ENCODE results near the gene ATP2C2. TPM values are rescaled to one million over a fixed set of nuclear protein-coding genes. Genes with fewer than 3 reads are reported as not detected.

Gene ATP2C2
- total and polyA plus RNA-seq, 9 of the 15 experiments (the other 6 are each of a cell fraction or from before 2014, with no cell fraction given): 0.75 TPM; not detected in 8

DNA sequence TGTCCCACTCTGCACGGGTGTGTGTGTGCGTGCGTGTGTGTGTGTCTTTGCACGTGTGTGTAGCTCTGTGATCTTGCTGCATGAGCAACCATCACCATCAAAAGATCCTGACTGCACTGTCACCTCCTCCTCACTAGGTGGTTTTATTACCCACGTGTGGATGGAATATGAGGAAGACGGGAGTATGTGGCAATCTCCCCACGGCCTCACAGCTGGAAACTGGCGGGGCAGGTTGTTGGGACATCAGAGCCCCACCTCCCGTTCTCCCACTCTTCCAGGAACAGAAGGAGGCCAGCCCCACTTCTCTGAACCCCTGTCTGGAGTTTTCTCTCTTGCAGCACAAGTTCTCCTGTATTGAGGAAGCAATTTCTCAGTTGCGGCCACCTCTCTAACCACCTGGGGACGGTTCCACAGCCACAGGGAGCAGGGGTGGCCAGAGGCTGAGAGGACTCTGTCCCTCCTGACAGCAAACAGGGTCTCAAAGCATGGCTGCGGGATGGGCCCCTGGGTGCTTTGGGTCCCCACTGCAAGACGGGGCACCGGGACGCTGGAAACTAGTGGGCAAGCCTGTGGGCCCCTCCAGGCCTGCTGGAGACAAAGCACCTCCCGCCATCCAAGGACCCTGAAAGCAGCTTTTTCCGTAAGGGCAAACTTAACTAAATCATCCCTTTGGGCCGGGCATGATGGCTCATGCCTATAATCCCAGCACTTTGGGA, 27.9 kb upstream of the ATP2C2 start:
- no peak for ATAC-seq
- no peak for TF ChIP-seq ZBTB8A (IDR thresholded peaks at IDR 0.05; ENCODE audit: partially characterized antibody)
- TF ChIP-seq SMARCA5 (IDR thresholded peaks at IDR 0.05): no peak
- TF ChIP-seq, protein P1, sequence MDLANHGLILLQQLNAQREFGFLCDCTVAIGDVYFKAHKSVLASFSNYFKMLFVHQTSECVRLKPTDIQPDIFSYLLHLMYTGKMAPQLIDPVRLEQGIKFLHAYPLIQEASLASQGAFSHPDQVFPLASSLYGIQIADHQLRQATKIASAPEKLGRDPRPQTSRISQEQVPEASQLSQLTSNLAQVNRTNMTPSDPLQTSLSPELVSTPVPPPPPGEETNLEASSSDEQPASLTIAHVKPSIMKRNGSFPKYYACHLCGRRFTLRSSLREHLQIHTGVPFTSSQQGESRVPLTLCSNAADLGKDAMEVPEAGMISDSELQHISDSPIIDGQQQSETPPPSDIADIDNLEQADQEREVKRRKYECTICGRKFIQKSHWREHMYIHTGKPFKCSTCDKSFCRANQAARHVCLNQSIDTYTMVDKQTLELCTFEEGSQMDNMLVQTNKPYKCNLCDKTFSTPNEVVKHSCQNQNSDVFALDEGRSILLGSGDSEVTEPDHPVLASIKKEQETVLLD (IDR thresholded peaks at IDR 0.05): no peak
- TF ChIP-seq, protein P2, sequence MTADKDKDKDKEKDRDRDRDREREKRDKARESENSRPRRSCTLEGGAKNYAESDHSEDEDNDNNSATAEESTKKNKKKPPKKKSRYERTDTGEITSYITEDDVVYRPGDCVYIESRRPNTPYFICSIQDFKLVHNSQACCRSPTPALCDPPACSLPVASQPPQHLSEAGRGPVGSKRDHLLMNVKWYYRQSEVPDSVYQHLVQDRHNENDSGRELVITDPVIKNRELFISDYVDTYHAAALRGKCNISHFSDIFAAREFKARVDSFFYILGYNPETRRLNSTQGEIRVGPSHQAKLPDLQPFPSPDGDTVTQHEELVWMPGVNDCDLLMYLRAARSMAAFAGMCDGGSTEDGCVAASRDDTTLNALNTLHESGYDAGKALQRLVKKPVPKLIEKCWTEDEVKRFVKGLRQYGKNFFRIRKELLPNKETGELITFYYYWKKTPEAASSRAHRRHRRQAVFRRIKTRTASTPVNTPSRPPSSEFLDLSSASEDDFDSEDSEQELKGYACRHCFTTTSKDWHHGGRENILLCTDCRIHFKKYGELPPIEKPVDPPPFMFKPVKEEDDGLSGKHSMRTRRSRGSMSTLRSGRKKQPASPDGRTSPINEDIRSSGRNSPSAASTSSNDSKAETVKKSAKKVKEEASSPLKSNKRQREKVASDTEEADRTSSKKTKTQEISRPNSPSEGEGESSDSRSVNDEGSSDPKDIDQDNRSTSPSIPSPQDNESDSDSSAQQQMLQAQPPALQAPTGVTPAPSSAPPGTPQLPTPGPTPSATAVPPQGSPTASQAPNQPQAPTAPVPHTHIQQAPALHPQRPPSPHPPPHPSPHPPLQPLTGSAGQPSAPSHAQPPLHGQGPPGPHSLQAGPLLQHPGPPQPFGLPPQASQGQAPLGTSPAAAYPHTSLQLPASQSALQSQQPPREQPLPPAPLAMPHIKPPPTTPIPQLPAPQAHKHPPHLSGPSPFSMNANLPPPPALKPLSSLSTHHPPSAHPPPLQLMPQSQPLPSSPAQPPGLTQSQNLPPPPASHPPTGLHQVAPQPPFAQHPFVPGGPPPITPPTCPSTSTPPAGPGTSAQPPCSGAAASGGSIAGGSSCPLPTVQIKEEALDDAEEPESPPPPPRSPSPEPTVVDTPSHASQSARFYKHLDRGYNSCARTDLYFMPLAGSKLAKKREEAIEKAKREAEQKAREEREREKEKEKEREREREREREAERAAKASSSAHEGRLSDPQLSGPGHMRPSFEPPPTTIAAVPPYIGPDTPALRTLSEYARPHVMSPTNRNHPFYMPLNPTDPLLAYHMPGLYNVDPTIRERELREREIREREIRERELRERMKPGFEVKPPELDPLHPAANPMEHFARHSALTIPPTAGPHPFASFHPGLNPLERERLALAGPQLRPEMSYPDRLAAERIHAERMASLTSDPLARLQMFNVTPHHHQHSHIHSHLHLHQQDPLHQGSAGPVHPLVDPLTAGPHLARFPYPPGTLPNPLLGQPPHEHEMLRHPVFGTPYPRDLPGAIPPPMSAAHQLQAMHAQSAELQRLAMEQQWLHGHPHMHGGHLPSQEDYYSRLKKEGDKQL (CRISPR knock-in tag; IDR thresholded peaks at IDR 0.05; ENCODE audit: borderline replicate concordance): no peak
- TF ChIP-seq, protein P3, sequence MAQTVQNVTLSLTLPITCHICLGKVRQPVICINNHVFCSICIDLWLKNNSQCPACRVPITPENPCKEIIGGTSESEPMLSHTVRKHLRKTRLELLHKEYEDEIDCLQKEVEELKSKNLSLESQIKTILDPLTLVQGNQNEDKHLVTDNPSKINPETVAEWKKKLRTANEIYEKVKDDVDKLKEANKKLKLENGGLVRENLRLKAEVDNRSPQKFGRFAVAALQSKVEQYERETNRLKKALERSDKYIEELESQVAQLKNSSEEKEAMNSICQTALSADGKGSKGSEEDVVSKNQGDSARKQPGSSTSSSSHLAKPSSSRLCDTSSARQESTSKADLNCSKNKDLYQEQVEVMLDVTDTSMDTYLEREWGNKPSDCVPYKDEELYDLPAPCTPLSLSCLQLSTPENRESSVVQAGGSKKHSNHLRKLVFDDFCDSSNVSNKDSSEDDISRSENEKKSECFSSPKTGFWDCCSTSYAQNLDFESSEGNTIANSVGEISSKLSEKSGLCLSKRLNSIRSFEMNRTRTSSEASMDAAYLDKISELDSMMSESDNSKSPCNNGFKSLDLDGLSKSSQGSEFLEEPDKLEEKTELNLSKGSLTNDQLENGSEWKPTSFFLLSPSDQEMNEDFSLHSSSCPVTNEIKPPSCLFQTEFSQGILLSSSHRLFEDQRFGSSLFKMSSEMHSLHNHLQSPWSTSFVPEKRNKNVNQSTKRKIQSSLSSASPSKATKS (CRISPR knock-in tag; IDR thresholded peaks at IDR 0.05): no peak
- TF ChIP-seq SIN3B (IDR thresholded peaks at IDR 0.05; ENCODE audit: low read depth): no peak
- 0 out of 2 replicates have a peak, but pooled peaks have one; percentile 22 for TF ChIP-seq CEBPG (CRISPR knock-in tag; IDR thresholded peaks at IDR 0.05)
- TF ChIP-seq CEBPG (tag; conservative IDR thresholded peaks at IDR 0.05 in 1 of 2, IDR thresholded peaks at IDR 0.05 in 1 of 2): peak in 1 of 2 experiments; percentile 35; a peak in 1 of 4 replicates
- peak; percentile 65; the same call in 1 of the 2 replicates for TF ChIP-seq CEBPB (tag; IDR thresholded peaks at IDR 0.05)

More for the DNA sequence above, 27.9 kb upstream of the ATP2C2 start:
- peaks cover 2% of the 10 kb centered on the region; the same call in 1 of the 2 replicates for H4K20me1 ChIP-seq (replicated peaks; ENCODE audit: control insufficient read depth, insufficient read depth, low read length)
- no peaks in the 10 kb centered on the region for H3K4me1 ChIP-seq (replicated peaks in 1 of 2; ENCODE audit: control insufficient read depth in 2 of 2, insufficient read depth in 2 of 2, low read length in 2 of 2)
- no peak overlapping the region for H3K4me3 ChIP-seq
- H3K27ac ChIP-seq (ENCODE audit: extremely low read depth, low read depth, low read length): no peak overlapping the region
- no peak overlapping the region for H3K4me2 ChIP-seq (ENCODE audit: insufficient read depth, low read length)
- no peak overlapping the region for H2AFZ ChIP-seq (ENCODE audit: low read depth, low read length)
- H3K9ac ChIP-seq (ENCODE audit: insufficient read depth in 1 of 2, low read depth in 2 of 2, low read length in 2 of 2): no peak overlapping the region
- no peaks in the 10 kb centered on the region for H3K9me1 ChIP-seq (ENCODE audit: control insufficient read depth, insufficient read depth, low read length)
- H3K79me2 ChIP-seq (ENCODE audit: control insufficient read depth, insufficient read depth, low read length): no peaks in the 10 kb centered on the region
- 2% methylated on average over 18 of the region's 18 CpGs for WGBS (ENCODE audit: insufficient coverage, low coverage, missing lambda C conversion rate)
- in situ Hi-C loops (cut with MboI): no loop called here
- ChIA-PET POLR2A (no interaction called here), CTCF (ENCODE audit: low intra/inter-chr PET ratio) (no interaction called here)
- no TSS peak for BruUV-seq (replicated peaks)
- H3K9me3 ChIP-seq (replicated peaks; ENCODE audit: control insufficient read depth, insufficient read depth, low read depth, low read length): no peaks in the 10 kb centered on the region; the same call in 1 of the 2 replicates
- intact Hi-C loops (cut with micrococcal nuclease): no loop called here
- DNase-seq (ENCODE audit: extremely low read depth in 1 of 4, low spot score in 3 of 4) (no peak), FAIRE-seq (no peak)
- H3K27me3 ChIP-seq (ENCODE audit: control insufficient read depth in 2 of 2, insufficient read depth in 2 of 2, low read length in 2 of 2): peaks cover 50 to 59% of the 10 kb centered on the region in 2 experiments
- no peaks in the 10 kb centered on the region for H3K36me3 ChIP-seq (ENCODE audit: control insufficient read depth, insufficient read depth, low read length)

Data from K562 (cell line).